K562 (cell line): ENCODE results near the gene OR56A5. TPM values are rescaled to one million over a fixed set of nuclear protein-coding genes. Genes with fewer than 3 reads are reported as not detected.
A peak's percentile ranks its signal among the peaks of the same experiment; 100 is the strongest.

Experiments used
- ATAC-seq: fragments of 200-7000 bp; cut with Tn5 transposase; 3 replicates; pipeline ENCODE4 v1.9.1; 2020; ENCODE audit warnings: moderate library complexity
- BruUV-seq: library from RNA; stranded (reverse); fragments of 400-500 nt; replicated peaks from 2 replicates; lab custom pipeline; 2021; lab: Mats Ljungman, UMichigan
- CTCF ChIA-PET: fragments of 300-600 bp; formaldehyde crosslinking; extraction: SDS; loops from one replicate; lab custom pipeline; 2021; ENCODE audit warnings: low intra/inter-chr PET ratio; lab: Yijun Ruan, JAX
- POLR2A ChIA-PET: fragments of 300-600, 350-650 bp; sonication (Branson Sonifier 250); formaldehyde crosslinking; extraction: SDS; loops from one replicate; lab custom pipeline; 2021; ENCODE audit warnings: antibody characterized with exemption, inconsistent platforms; lab: Yijun Ruan, JAX
- DNase-seq, 4 experiments: peaks; one replicate each; pipeline versions ENCODE4 v3.0.0 to v3.0.0-alpha.2; 2011 to 2018; ENCODE audit warnings: low spot score in 3 of 4, mixed read lengths in 3 of 4; ENCODE audit errors: extremely low read depth in 1 of 4
- FAIRE-seq: peaks from 2 replicates; lab custom pipeline; 2011; peaks lifted over from hg19 to GRCh38; lab: Jason Lieb, UNC
- H2AFZ ChIP-seq: 2 replicates; pipeline ENCODE4 v1.6.0; 2011; ENCODE audit warnings: low read depth, low read length, control low read depth, inconsistent platforms
- H3K27ac ChIP-seq: fragments of 200-600 bp; 3 replicates; pipeline ENCODE4 v1.8.0; 2011; ENCODE audit warnings: low read depth, mild to moderate bottlenecking, control low read depth, inconsistent platforms, low read length, moderate library complexity, mixed read lengths; ENCODE audit errors: extremely low read depth
- H3K27me3 ChIP-seq, 2 experiments: fragments of 300-600 bp in 1 of 2; 2 replicates in 1 of 2; 3 replicates in 1 of 2; pipeline versions ENCODE4 v1.6.0 to v1.8.0; 2011; ENCODE audit warnings: inconsistent platforms in 2 of 2, low read length in 2 of 2, mild to moderate bottlenecking in 1 of 2, mixed read lengths in 1 of 2, moderate library complexity in 1 of 2; ENCODE audit not compliant: control insufficient read depth in 2 of 2, insufficient read depth in 2 of 2
- H3K36me3 ChIP-seq: fragments of 300-600 bp; 3 replicates; pipeline ENCODE4 v1.8.0; 2011; ENCODE audit warnings: mild to moderate bottlenecking, low read length, inconsistent platforms; ENCODE audit not compliant: control insufficient read depth, insufficient read depth
- H3K4me1 ChIP-seq, 2 experiments: fragments of 200-600 bp in 1 of 2; replicated peaks in 1 of 2; 2 replicates in 1 of 2; 3 replicates in 1 of 2; pipeline versions ENCODE4 v1.5.1 to v1.8.0; 2011; ENCODE audit warnings: inconsistent platforms in 2 of 2, low read length in 2 of 2, mild to moderate bottlenecking in 1 of 2, mixed read lengths in 1 of 2, moderate library complexity in 1 of 2; ENCODE audit not compliant: control insufficient read depth in 2 of 2, insufficient read depth in 2 of 2
- H3K4me2 ChIP-seq: 2 replicates; pipeline ENCODE4 v1.6.1; 2011; ENCODE audit warnings: low read length, control low read depth, inconsistent platforms, mixed read lengths; ENCODE audit not compliant: insufficient read depth
- H3K4me3 ChIP-seq: fragments of 200-600 bp; sonication (generic), shearing (Covaris generic); 2 replicates; pipeline ENCODE4 v1.5.1; 2016; ENCODE audit warnings: control low read depth, inconsistent platforms
- H3K79me2 ChIP-seq: fragments of 200-600 bp; 3 replicates; pipeline ENCODE4 v1.8.0; 2011; ENCODE audit warnings: low read length, inconsistent platforms; ENCODE audit not compliant: control insufficient read depth, insufficient read depth
- H3K9ac ChIP-seq, 2 experiments: 2 replicates each; pipeline versions ENCODE4 v1.6.0 to v1.6.1; 2011; ENCODE audit warnings: low read depth in 2 of 2, low read length in 2 of 2, control low read depth in 1 of 2, inconsistent platforms in 1 of 2, mild to moderate bottlenecking in 1 of 2, mixed read lengths in 1 of 2; ENCODE audit not compliant: insufficient read depth in 1 of 2
- H3K9me1 ChIP-seq: one replicate; pipeline ENCODE4 v1.6.0; 2011; ENCODE audit warnings: inconsistent platforms, mild to moderate bottlenecking, low read length, moderate library complexity; ENCODE audit not compliant: control insufficient read depth, insufficient read depth
- H3K9me3 ChIP-seq: replicated peaks from 2 replicates; pipeline ENCODE4 v1.5.1; 2011; ENCODE audit warnings: low read depth, low read length, inconsistent platforms; ENCODE audit not compliant: control insufficient read depth, insufficient read depth
- H4K20me1 ChIP-seq: replicated peaks from 2 replicates; pipeline ENCODE4 v1.6.1; 2011; ENCODE audit warnings: low read length, inconsistent platforms, mixed read lengths; ENCODE audit not compliant: control insufficient read depth, insufficient read depth
- BHLHE40 ChIP-seq: IDR thresholded peaks from 2 replicates; pipeline ENCODE4 v1.6.1; 2011; ENCODE audit warnings: low read length, improper control_type of control experiment
- CTCF ChIP-seq, 3 experiments: IDR thresholded peaks in 2 of 3; conservative IDR thresholded peaks in 1 of 3; 2 replicates each; pipeline ENCODE4 v1.5.1; 2011 to 2012; ENCODE audit warnings: low read length in 3 of 3, mild to moderate bottlenecking in 3 of 3, control low read depth in 2 of 3, improper control_type of control experiment in 1 of 3, inconsistent platforms in 1 of 3, low read depth in 1 of 3, mixed read lengths in 1 of 3, moderate library complexity in 1 of 3; ENCODE audit not compliant: insufficient read depth in 2 of 3
- DIDO1 ChIP-seq: fragments of 450-650 bp; IDR thresholded peaks from 2 replicates; pipeline ENCODE4 v1.6.1; 2016; ENCODE audit warnings: low read depth, missing biosample characterization, missing genetic modification characterization
- KLF1 ChIP-seq: fragments of 450-650 bp; IDR thresholded peaks from 2 replicates; pipeline ENCODE4 v1.6.1; 2016; ENCODE audit warnings: missing genetic modification characterization, missing compliant biosample characterization
- RAD21 ChIP-seq, 2 experiments: fragments of 250-450 bp in 1 of 2; fragments of 450-650 bp in 1 of 2; sonication (Bioruptor Pico) in 1 of 2; formaldehyde crosslinking in 1 of 2; IDR thresholded peaks in 1 of 2; conservative IDR thresholded peaks in 1 of 2; 2 replicates each; pipeline versions ENCODE4 v1.4.0 to v1.8.0; 2020 to 2022; ENCODE audit warnings: mild to moderate bottlenecking in 2 of 2, moderate library complexity in 1 of 2
- SIN3A ChIP-seq, 2 experiments: fragments of 150-350 bp in 1 of 2; IDR thresholded peaks; 2 replicates each; pipeline ENCODE4 v1.6.1; 2011 to 2016; ENCODE audit warnings: borderline replicate concordance in 2 of 2, low read depth in 2 of 2, low read length in 2 of 2, mild to moderate bottlenecking in 2 of 2, moderate library complexity in 2 of 2; ENCODE audit not compliant: control insufficient read depth in 1 of 2
- SMAD1 ChIP-seq: fragments of 150-350 bp; IDR thresholded peaks from 2 replicates; pipeline ENCODE4 v1.6.1; 2014; ENCODE audit warnings: low read length, low read depth; ENCODE audit not compliant: partially characterized antibody
- SMC3 ChIP-seq: conservative IDR thresholded peaks from 2 replicates; pipeline ENCODE4 v1.6.1; 2011; ENCODE audit warnings: low read depth, low read length, improper control_type of control experiment; ENCODE audit not compliant: insufficient read depth
- TCF7L2 ChIP-seq: fragments of 150-350 bp; IDR thresholded peaks from 2 replicates; pipeline ENCODE4 v1.6.1; 2016; ENCODE audit warnings: low read depth, mild to moderate bottlenecking, low read length, moderate library complexity
- ZNF347 ChIP-seq: fragments of 450-650 bp; formaldehyde crosslinking; IDR thresholded peaks from 2 replicates; pipeline ENCODE4 v1.4.0; 2020; ENCODE audit warnings: low read depth, mild to moderate bottlenecking, moderate library complexity
- WGBS: fragments of 100-300 bp; shearing (Covaris generic); methylation state at CpG from one replicate; pipeline ENCODE4 v1.1.6; 2016; ENCODE audit warnings: low coverage, mixed read lengths; ENCODE audit not compliant: insufficient coverage; ENCODE audit errors: missing lambda C conversion rate; 5-methylcytosine and 5-hydroxymethylcytosine counted together
- in situ Hi-C: fragments of 300-500 bp; cut with MboI; formaldehyde crosslinking; loops from 4 replicates; pipeline ENCODE4 v1.15.0; 2018; ENCODE audit warnings: inconsistent platforms, mixed read lengths
- intact Hi-C: fragments of 100-400 bp; cut with micrococcal nuclease; formaldehyde crosslinking; loops from 2 replicates; pipeline ENCODE4 v1.14.2; 2022
- polyA plus RNA-seq, 8 experiments: library from polyadenylated mRNA; depleted of rRNA in 4 of 8; stranded (reverse) in 5 of 8; unstranded in 3 of 8; fragments of >200 nt; fragmentation: Nextera tagmentation in 2 of 8; fragmentation: Illumina TruSeq in 1 of 8; extraction: Ambion mirVana in 2 of 8; extraction: Trizol in 1 of 8; gene quantifications; 2 replicates each; pipeline versions ENCODE4 v1.2.1 to v1.2.3, GENCODE V29; 2011 to 2014; ENCODE audit warnings: inconsistent platforms in 1 of 8, missing spikeins in 1 of 8
- total RNA-seq, 7 experiments: library from RNA; depleted of rRNA in 6 of 7; stranded (reverse); fragments of >200 nt in 6 of 7; fragmentation: Illumina TruSeq in 2 of 7; extraction: Trizol in 2 of 7; gene quantifications; 2 replicates each; pipeline versions ENCODE4 v1.2.1 to v1.2.3, GENCODE V29; 2011 to 2021; ENCODE audit warnings: low replicate concordance in 1 of 7
- TF ChIP-seq, protein P1 (sequence below): sonication (generic); formaldehyde crosslinking; IDR thresholded peaks from 2 replicates; pipeline ENCODE4 v1.8.0; 2023; ENCODE audit warnings: mild to moderate bottlenecking, missing genetic modification reagents

OR56A5 gene
- total and polyA plus RNA-seq, 9 of the 15 experiments (the other 6 are each of a cell fraction or from before 2014, with no cell fraction given) = not detected

DNA sequence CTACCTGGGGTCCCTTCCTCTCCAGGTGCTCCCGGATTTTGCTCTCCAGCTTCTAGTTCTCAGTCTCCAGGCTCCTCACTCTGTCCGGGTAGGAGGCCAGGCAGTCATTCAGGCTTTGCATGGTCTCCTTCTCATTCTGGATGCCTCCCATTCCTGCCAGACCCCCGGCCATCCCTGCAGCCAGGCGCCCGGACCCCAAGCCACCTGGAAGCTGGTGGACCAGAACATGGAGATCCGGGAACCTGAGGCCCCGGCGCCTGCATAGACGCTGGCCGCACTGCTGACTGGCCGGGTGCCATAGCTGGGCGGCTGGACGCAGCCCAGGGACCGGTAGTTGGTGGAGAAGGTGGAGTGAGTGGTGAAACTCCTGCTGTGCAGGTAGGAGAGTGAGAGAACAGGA is 26.5 kb upstream of the OR56A5 start (continued):
- TF ChIP-seq ZNF347 (CRISPR knock-in tag) = no peak

DNA sequence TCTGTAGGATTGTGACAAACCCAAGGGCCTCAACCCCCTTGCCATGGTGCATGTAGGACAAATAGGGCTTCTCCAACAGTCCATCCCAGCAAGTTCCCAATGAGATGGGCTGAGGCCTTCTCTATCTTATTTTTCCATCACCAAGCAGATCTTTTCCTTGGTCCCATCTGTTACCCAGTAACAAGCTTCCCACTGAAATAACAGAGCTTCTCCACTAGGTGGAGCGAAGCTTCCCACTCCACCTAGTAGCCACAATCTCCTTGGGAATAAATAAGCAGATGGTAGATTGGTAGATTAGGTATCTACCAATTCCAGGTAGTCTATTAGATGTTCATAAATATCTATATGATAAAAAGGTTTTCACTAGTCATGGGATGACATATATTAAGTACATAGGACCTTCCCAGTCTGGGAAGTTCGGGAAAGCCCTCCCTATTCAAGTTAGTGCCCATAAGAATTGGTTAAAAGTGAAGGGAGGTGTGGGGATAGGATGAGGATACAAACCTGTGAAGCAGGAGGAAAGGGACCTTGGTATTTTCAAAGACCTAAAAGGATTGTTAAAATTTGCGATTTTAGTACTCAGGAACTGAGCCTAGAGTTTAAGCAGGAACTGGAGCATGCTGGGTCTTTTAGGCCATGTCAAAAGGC is 24.4 kb upstream of the OR56A5 start:
- no peak overlapping the region for H3K4me3 ChIP-seq
- no peaks in the 10 kb centered on the region for H3K36me3 ChIP-seq
- FAIRE-seq (peak; percentile 68), ATAC-seq (peak; percentile 74), DNase-seq (peak; percentile 34 to 61 (median 47))
- H3K4me2 ChIP-seq = no peak overlapping the region
- no peaks in the 10 kb centered on the region for H3K9me3 ChIP-seq
- no peaks in the 10 kb centered on the region for H3K79me2 ChIP-seq
- in situ Hi-C loops (no loop called here), intact Hi-C loops (no loop called here)
- BruUV-seq = no TSS peak
- ChIA-PET POLR2A (interaction anchor here (1.0 to 1.5 kb wide), 2 partner anchors 11 to 275 kb away, joined by 3 to 4 read pairs; no protein-coding TSS in a partner anchor), CTCF (interaction anchor here (0.6 to 1.1 kb wide), 3 partner anchors 361 to 676 kb away, joined by 3 to 4 read pairs (median 3); no protein-coding TSS in a partner anchor)
- no peak overlapping the region for H2AFZ ChIP-seq
- no peaks in the 10 kb centered on the region for H3K9me1 ChIP-seq
- H3K9ac ChIP-seq = no peak overlapping the region
- no peaks in the 10 kb centered on the region for H4K20me1 ChIP-seq
- no peaks in the 10 kb centered on the region for H3K4me1 ChIP-seq
- WGBS = 5% methylated on average over 3 of the region's 3 CpGs
- TF ChIP-seq TCF7L2 (no peak), SMAD1 (no peak), RAD21 (CRISPR knock-in tag; conservative IDR thresholded peaks at IDR 0.05 in 1 of 2, IDR thresholded peaks at IDR 0.05 in 1 of 2) (peak; percentile 42 to 53), BHLHE40 (no peak), DIDO1 (tag) (no peak), SIN3A (IDR thresholded peaks at IDR 0.05; ENCODE audit: borderline replicate concordance in 2 of 2, control insufficient read depth in 1 of 2, low read depth in 2 of 2, low read length in 2 of 2) (no peak), CTCF (IDR thresholded peaks at IDR 0.05 in 2 of 3, conservative IDR thresholded peaks at IDR 0.05 in 1 of 3; ENCODE audit: insufficient read depth in 2 of 3, low read depth in 1 of 3, low read length in 3 of 3) (peak; percentile 50 to 59 (median 56)), SMC3 (0 out of 2 replicates have a peak, but pooled peaks have one; percentile 13), KLF1 (no peak)
- TF ChIP-seq, protein P1, sequence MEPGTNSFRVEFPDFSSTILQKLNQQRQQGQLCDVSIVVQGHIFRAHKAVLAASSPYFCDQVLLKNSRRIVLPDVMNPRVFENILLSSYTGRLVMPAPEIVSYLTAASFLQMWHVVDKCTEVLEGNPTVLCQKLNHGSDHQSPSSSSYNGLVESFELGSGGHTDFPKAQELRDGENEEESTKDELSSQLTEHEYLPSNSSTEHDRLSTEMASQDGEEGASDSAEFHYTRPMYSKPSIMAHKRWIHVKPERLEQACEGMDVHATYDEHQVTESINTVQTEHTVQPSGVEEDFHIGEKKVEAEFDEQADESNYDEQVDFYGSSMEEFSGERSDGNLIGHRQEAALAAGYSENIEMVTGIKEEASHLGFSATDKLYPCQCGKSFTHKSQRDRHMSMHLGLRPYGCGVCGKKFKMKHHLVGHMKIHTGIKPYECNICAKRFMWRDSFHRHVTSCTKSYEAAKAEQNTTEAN (CRISPR knock-in tag) = no peak
- peaks cover 0 to 11% of the 10 kb centered on the region in 2 experiments; a peak in 1 of 5 replicates for H3K27me3 ChIP-seq
- H3K27ac ChIP-seq = no peak overlapping the region
